Ovary (tissue), 9 donors: ENCODE data around the gene RPS2. TPM values are rescaled to one million over a fixed set of nuclear protein-coding genes. Genes with fewer than 3 reads are reported as not detected.

ENCODE experiments used
- DNase-seq, 5 donors: peaks; one replicate each; pipeline ENCODE4 v3.0.0-alpha.2; 2019 to 2020
- H3K27ac ChIP-seq, 2 donors: fragments of 200-600 bp; one replicate each; pipeline versions ENCODE4 v1.5.1 to v1.8.0; 2019 to 2022
- H3K27me3 ChIP-seq: fragments of 200-600 bp; one replicate; pipeline ENCODE4 v1.8.0; 2022
- H3K36me3 ChIP-seq: fragments of 200-600 bp; sonication (generic); one replicate; pipeline ENCODE4 v1.5.1; 2019
- H3K4me1 ChIP-seq: one replicate; pipeline ENCODE4 v1.8.1; 2013; ENCODE audit warnings: mild to moderate bottlenecking, moderate library complexity; ENCODE audit not compliant: insufficient read depth
- H3K4me3 ChIP-seq: fragments of 200-600 bp; sonication (generic); one replicate; pipeline ENCODE4 v1.5.1; 2017
- H3K9me3 ChIP-seq, 2 donors: fragments of 200-600 bp in 1 of 2; sonication (generic) in 1 of 2; one replicate each; pipeline versions ENCODE4 v1.5.1 to v1.8.1; 2013 to 2019; ENCODE audit warnings: mild to moderate bottlenecking in 1 of 2, moderate library complexity in 1 of 2
- EP300 ChIP-seq: sonication (generic); formaldehyde crosslinking; IDR thresholded peaks from one replicate; pipeline ENCODE4 v1.6.1; 2017; ENCODE audit warnings: antibody characterized with exemption
- POLR2A ChIP-seq: fragments of 450-650 bp; IDR thresholded peaks from one replicate; pipeline ENCODE4 v1.6.1; 2017; ENCODE audit warnings: antibody characterized with exemption, mild to moderate bottlenecking, moderate library complexity
- WGBS, 3 donors: extraction: QIAGEN DNeasy Blood & Tissue Kit in 1 of 3; methylation state at CpG; one replicate each; pipeline versions ENCODE4 v1.1.5 to v1.1.7; 2013 to 2017; 5-methylcytosine and 5-hydroxymethylcytosine counted together
- intact Hi-C, 4 donors: fragments of 100-400 bp; cut with DNase I; formaldehyde crosslinking; loops; one replicate each; pipeline versions ENCODE4 v1.11.0 to v1.15.1; 2022 to 2023
- polyA plus RNA-seq, 2 donors: library from polyadenylated mRNA; stranded (reverse); fragments of 200-250 nt in 1 of 2; fragments of 350-450 nt in 1 of 2; fragmentation: Illumina TruSeq in 1 of 2; extraction: RNeasy Lipid Tissue Mini Kit (QIAGEN cat#74804) in 1 of 2; gene quantifications; one replicate each; pipeline ENCODE4 v1.2.3, GENCODE V29; 2013 to 2014
- total RNA-seq, 7 donors: library from RNA; depleted of rRNA in 2 of 7; stranded (reverse); fragments of >200 nt in 2 of 7; fragmentation: NEBNext Ultra II Directional in 3 of 7; extraction: Animal tissue kit (Norgen Biotek cat#: 25700) in 3 of 7; gene quantifications; one replicate each; pipeline versions ENCODE4 v1.1.0 to v1.2.4, GENCODE V29; 2016 to 2023
- TF ChIP-seq, protein P1 (sequence below), 3 donors: fragments of 450-650 bp in 2 of 3; fragments of 200-600 bp in 1 of 3; IDR thresholded peaks; one replicate each; pipeline versions ENCODE4 v1.5.1 to v1.8.0; 2016 to 2022; ENCODE audit warnings: antibody characterized with exemption in 3 of 3, mild to moderate bottlenecking in 1 of 3
- donor health status: DM: no; HTN: no; CAD: no; lungs with moderate emphysema.
- donor health status: DM: no; HTN: no; CAD: no.
- donor health status: Bipolar disorder and iron deficiency.
- donor health status: DM: yes; HTN: yes; CAD: no.
- donor health status: DM: no; HTN: no; CAD: no.
- donor health status: DM: yes; HTN: yes; CAD: no.

Gene RPS2
- total and polyA plus RNA-seq, 9 donors: 1,606 to 4,743 (median 3,788) TPM

DNA sequence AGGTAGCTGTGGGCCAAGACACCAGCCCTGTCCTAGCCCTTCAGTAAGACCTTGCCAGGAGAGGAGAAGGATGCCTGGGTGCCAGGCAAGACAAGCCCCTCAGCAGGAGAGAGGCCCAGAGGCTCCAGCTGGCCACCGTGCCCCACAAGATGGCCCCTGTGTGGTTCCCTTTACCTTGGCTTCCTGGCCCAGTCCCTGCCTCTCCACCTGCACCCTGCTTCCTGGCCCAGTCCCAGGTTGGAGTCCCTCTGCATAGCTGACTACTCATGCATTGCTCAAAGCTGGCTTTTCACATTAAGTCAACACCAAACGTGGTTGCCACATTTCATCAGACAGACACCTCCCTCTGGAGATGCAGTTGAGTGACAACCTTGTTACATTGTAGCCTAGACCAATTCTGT, 29.1 kb upstream of the RPS2 start:
- no peaks in the 10 kb centered on the region for H3K36me3 ChIP-seq
- no peak for TF ChIP-seq POLR2A
- no peak for TF ChIP-seq EP300
- TF ChIP-seq, protein P1, sequence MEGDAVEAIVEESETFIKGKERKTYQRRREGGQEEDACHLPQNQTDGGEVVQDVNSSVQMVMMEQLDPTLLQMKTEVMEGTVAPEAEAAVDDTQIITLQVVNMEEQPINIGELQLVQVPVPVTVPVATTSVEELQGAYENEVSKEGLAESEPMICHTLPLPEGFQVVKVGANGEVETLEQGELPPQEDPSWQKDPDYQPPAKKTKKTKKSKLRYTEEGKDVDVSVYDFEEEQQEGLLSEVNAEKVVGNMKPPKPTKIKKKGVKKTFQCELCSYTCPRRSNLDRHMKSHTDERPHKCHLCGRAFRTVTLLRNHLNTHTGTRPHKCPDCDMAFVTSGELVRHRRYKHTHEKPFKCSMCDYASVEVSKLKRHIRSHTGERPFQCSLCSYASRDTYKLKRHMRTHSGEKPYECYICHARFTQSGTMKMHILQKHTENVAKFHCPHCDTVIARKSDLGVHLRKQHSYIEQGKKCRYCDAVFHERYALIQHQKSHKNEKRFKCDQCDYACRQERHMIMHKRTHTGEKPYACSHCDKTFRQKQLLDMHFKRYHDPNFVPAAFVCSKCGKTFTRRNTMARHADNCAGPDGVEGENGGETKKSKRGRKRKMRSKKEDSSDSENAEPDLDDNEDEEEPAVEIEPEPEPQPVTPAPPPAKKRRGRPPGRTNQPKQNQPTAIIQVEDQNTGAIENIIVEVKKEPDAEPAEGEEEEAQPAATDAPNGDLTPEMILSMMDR (IDR thresholded peaks at IDR 0.05): no peak
- peak in 1 of 5 donors; percentile 35 for DNase-seq
- WGBS, 3 donors: 76 to 82% (median 78%) methylated on average over 2 of the region's 2 CpGs
- intact Hi-C loops: no loop called here
- peaks cover 12% of the 10 kb centered on the region for H3K4me1 ChIP-seq
- H3K4me3 ChIP-seq: no peak overlapping the region
- no peaks in the 10 kb centered on the region for H3K27me3 ChIP-seq
- no peak overlapping the region for H3K27ac ChIP-seq
- H3K9me3 ChIP-seq: no peaks in the 10 kb centered on the region

DNA sequence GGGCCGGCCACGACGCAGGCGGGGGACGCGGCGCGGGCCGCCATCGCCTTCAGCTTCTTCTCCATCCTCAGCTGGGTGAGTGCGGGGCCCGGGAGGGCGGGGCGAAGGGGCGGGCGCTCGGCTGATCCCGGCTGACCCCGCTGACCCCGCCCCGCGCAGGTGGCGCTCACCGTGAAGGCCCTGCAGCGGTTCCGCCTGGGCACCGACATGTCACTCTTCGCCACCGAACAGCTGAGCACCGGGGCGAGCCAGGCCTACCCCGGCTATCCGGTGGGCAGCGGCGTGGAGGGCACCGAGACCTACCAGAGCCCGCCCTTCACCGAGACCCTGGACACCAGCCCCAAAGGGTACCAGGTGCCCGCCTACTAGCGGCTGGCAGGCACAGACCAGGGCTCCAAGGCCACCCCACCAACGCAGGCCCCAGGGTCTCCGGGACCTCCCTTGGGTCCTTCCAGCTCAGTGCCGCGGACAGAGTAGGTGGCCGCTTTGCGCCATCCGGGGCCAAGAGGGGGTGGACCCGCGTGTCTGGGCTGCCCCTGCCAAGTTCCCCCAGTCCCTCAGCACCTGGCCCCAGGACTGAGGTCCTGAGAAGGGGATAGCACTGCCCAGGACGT, 28.2 kb upstream of the RPS2 start:
- Histone ChIP-seq H3K9me3 (no peaks in the 10 kb centered on the region), H3K27ac (no peak overlapping the region), H3K4me3 (no peak overlapping the region), H3K27me3 (no peaks in the 10 kb centered on the region), H3K4me1 (peaks cover 8% of the 10 kb centered on the region), H3K36me3 (no peaks in the 10 kb centered on the region)
- WGBS, 3 donors: 44 to 48% (median 44%) methylated on average over 48 to 50 of the region's 50 CpGs
- TF ChIP-seq POLR2A (no peak), EP300 (no peak)
- TF ChIP-seq, protein P1 (IDR thresholded peaks at IDR 0.05): no peak
- peak in 2 of 5 donors; percentile 62 to 69 for DNase-seq
- intact Hi-C loops: no loop called here

DNA sequence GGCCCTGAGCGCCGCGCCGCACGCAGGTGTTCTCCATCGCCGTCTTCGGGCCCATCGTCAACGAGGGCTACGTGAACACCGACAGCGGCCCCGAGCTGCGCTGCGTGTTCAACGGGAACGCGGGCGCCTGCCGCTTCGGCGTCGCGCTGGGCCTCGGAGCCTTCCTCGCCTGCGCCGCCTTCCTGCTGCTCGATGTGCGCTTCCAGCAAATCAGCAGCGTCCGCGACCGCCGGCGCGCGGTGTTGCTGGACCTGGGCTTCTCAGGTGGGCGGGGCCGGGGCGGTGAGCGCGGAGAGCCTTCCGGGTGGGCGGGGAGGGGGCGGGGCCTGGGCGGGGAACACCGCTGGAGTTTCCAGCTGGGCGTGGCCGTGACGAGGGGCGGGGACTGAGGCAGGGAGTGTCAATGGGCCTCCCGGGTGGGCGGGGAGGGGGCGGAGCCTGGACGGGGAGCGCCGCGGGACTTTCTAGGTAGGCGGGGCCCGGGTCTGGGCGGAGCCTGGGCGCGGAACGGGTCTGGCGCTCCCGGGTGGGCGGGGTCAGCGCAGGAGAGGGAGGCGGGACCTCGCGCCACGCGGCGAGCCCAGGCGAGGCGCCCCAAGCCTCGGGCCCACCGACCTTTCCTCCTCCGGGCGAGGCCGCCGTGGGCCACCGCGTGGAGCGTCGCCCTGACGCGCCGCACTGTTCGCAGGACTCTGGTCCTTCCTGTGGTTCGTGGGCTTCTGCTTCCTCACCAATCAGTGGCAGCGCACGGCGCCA, 27.5 kb upstream of the RPS2 start:
- TF ChIP-seq EP300 (no peak), POLR2A (no peak)
- TF ChIP-seq, protein P1 (IDR thresholded peaks at IDR 0.05): no peak
- H3K9me3 ChIP-seq: no peaks in the 10 kb centered on the region
- no peak overlapping the region for H3K27ac ChIP-seq
- peaks cover 7% of the 10 kb centered on the region for H3K4me1 ChIP-seq
- no peaks in the 10 kb centered on the region for H3K36me3 ChIP-seq
- WGBS, 3 donors: 2 to 3% (median 3%) methylated on average over 55 to 96 of the region's 96 CpGs
- H3K27me3 ChIP-seq: no peaks in the 10 kb centered on the region
- intact Hi-C loops: no loop called here
- DNase-seq: peak; percentile 93 to 96 (median 94)
- H3K4me3 ChIP-seq: peak overlapping the region; percentile 27

DNA sequence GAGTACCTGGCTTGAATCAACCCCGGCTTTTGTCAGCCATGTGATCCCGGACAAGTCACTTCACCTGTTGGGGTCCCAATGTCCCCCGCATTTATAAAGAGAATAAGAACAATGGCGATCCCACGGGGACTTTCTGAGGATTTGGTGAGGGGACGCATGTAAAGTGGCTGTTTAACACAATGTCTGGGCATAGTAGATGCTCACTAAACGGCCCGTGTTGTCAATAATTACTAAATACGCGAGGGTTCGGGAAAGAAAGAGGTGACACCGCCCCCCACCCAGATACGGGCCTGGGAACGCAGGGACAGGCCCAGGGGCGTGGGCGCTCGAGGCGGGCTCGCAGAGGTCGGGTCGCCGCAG, 26.9 kb upstream of the RPS2 start:
- H3K36me3 ChIP-seq: no peaks in the 10 kb centered on the region
- intact Hi-C loops: no loop called here
- peak overlapping the region; percentile 27 for H3K4me3 ChIP-seq
- H3K27ac ChIP-seq: no peak overlapping the region
- no peak for DNase-seq
- TF ChIP-seq POLR2A: no peak
- no peak for TF ChIP-seq EP300
- TF ChIP-seq, protein P1 (IDR thresholded peaks at IDR 0.05): no peak
- H3K27me3 ChIP-seq: no peaks in the 10 kb centered on the region
- peaks cover 7% of the 10 kb centered on the region for H3K4me1 ChIP-seq
- H3K9me3 ChIP-seq: no peaks in the 10 kb centered on the region
- WGBS, 3 donors: 8 to 12% (median 9%) methylated on average over 22 of the region's 22 CpGs
